Psoas muscle (tissue), 8 donors: Measurements from ENCODE around the gene RAB11FIP4. TPM values are rescaled to one million over a fixed set of nuclear protein-coding genes. Genes with fewer than 3 reads are reported as not detected.

ENCODE experiments used
- ATAC-seq, 4 donors: fragments of 200-7000 bp; cut with Tn5 transposase; one replicate each; pipeline ENCODE4 v1.9.1; 2020; ENCODE audit warnings: moderate library complexity in 3 of 4, mild to moderate bottlenecking in 2 of 4
- DNase-seq, 2 donors: peaks; one replicate each; pipeline ENCODE4 v3.0.0-alpha.2; 2020
- H3K27ac ChIP-seq: fragments of 200-600 bp; one replicate; pipeline ENCODE4 v1.8.0; 2022
- H3K27me3 ChIP-seq, 3 donors: fragments of 200-600 bp in 1 of 3; one replicate each; pipeline versions ENCODE4 v1.6.1 to v1.8.0; 2013 to 2022; ENCODE audit warnings: low read length in 2 of 3, mild to moderate bottlenecking in 2 of 3, moderate library complexity in 1 of 3; ENCODE audit not compliant: insufficient read depth in 3 of 3
- H3K36me3 ChIP-seq, 2 donors: fragments of 200-600 bp in 1 of 2; one replicate each; pipeline versions ENCODE4 v1.6.1 to v1.8.0; 2013 to 2022; ENCODE audit warnings: low read depth in 1 of 2, mild to moderate bottlenecking in 1 of 2, moderate library complexity in 1 of 2; ENCODE audit not compliant: insufficient read depth in 1 of 2
- H3K4me1 ChIP-seq: fragments of 200-600 bp; one replicate; pipeline ENCODE4 v1.8.0; 2022
- H3K4me3 ChIP-seq: fragments of 200-600 bp; one replicate; pipeline ENCODE4 v1.8.0; 2022; ENCODE audit warnings: mild to moderate bottlenecking
- H3K9me3 ChIP-seq: fragments of 200-600 bp; one replicate; pipeline ENCODE4 v1.8.0; 2022
- CTCF ChIP-seq: fragments of 200-600 bp; IDR thresholded peaks from one replicate; pipeline ENCODE4 v1.8.0; 2022; ENCODE audit warnings: antibody characterized with exemption
- WGBS, 3 donors: extraction: QIAGEN DNeasy Blood & Tissue Kit; methylation state at CpG; one replicate each; pipeline versions ENCODE4 v1.1.6 to v1.1.7; 2013; 5-methylcytosine and 5-hydroxymethylcytosine counted together
- intact Hi-C, 2 donors: fragments of 100-400 bp; cut with DNase I; formaldehyde crosslinking; loops; one replicate each; pipeline versions ENCODE4 v1.11.0 to v1.14.2; 2022
- polyA plus RNA-seq, 3 donors: library from polyadenylated mRNA; stranded (reverse); fragments of 200-250 nt; gene quantifications; one replicate each; pipeline ENCODE4 v1.2.3, GENCODE V29; 2013
- total RNA-seq, 4 donors: library from RNA; stranded (reverse); fragmentation: NEBNext Ultra II Directional in 2 of 4; extraction: Animal tissue kit (Norgen Biotek cat#: 25700) in 2 of 4; gene quantifications; one replicate each; pipeline versions ENCODE4 v1.2.1 to v1.2.4, GENCODE V29; 2021 to 2023
- donor health status: healthy with polysubstance abuse.
- donor health status: DM: no; HTN: no; CAD: no; lungs with moderate emphysema.
- donor health status: Bipolar disorder and iron deficiency.
- donor health status: healthy.
- donor health status: DM: yes; HTN: yes; CAD: no.
- donor health status: DM: no; HTN: no; CAD: no.
- donor health status: DM: no; HTN: no; CAD: no.
- donor health status: DM: yes; HTN: yes; CAD: no.

Gene RAB11FIP4
- total and polyA plus RNA-seq, 7 donors = 0.04 to 1.8 (median 0.41) TPM

DNA sequence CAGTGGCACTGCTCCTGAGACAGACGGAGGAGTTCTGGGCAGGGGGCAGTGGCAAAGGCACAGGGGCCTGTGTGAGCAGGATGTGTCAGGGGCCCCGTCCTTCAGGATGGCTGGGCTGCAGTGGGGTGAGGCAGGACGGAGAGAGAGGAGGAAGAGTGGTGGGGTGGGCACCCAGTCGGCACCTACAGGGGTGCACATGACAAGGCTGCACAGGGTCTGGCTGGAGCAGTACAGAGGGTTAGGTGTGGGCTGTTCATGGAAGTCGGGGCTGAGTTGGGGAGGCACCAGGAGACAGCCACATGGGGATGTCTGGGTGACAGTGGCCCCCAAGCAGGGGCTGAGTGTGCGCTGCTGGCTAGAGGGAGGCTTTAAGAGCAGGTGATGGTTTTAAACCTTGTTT lies 106.0 kb downstream of the RAB11FIP4 start:
- peak in 1 of 2 donors; percentile 26 for DNase-seq
- TF ChIP-seq CTCF = no peak

GRCh38 chr17:31497994-31498826 lies 106.7 kb downstream of the RAB11FIP4 start:
- WGBS, 3 donors = 84 to 89% (median 87%) methylated on average over 10 of the region's 10 CpGs
- no peaks in the 10 kb centered on the region for H3K27me3 ChIP-seq
- H3K9me3 ChIP-seq = no peaks in the 10 kb centered on the region
- no peak overlapping the region for H3K27ac ChIP-seq
- ATAC-seq (no peak), DNase-seq (peak in 1 of 2 donors; percentile 35)
- no peak for TF ChIP-seq CTCF
- H3K4me3 ChIP-seq = no peak overlapping the region
- intact Hi-C loops = no loop called here
- H3K36me3 ChIP-seq = no peaks in the 10 kb centered on the region
- peaks cover 16% of the 10 kb centered on the region for H3K4me1 ChIP-seq

More for the DNA sequence above, 106.0 kb downstream of the RAB11FIP4 start:
- no peaks in the 10 kb centered on the region for H3K36me3 ChIP-seq
- H3K9me3 ChIP-seq = no peaks in the 10 kb centered on the region
- no peaks in the 10 kb centered on the region for H3K27me3 ChIP-seq
- H3K4me3 ChIP-seq = no peak overlapping the region
- H3K4me1 ChIP-seq = peaks cover 16% of the 10 kb centered on the region
- no peak for ATAC-seq
- WGBS, 3 donors = 78 to 85% (median 81%) methylated on average over 6 of the region's 6 CpGs
- no peak overlapping the region for H3K27ac ChIP-seq
- intact Hi-C loops = no loop called here

- DNase-seq (peak; percentile 80 to 91), ATAC-seq (peak; percentile 100)
- Histone ChIP-seq H3K27ac (peak overlapping the region; percentile 30), H3K4me3 (no peak overlapping the region), H3K36me3 (no peaks in the 10 kb centered on the region), H3K27me3 (no peaks in the 10 kb centered on the region), H3K4me1 (peaks cover 16% of the 10 kb centered on the region), H3K9me3 (no peaks in the 10 kb centered on the region)
- TF ChIP-seq CTCF = no peak
- intact Hi-C loops = no loop called here
- WGBS, 3 donors = 7 to 15% (median 12%) methylated on average over 11 of the region's 11 CpGs
Measured at GRCh38 chr17:31499771-31500554, 108.5 kb downstream of the RAB11FIP4 start.

GRCh38 chr17:31506517-31506916 lies 115.0 kb downstream of the RAB11FIP4 start:
- Histone ChIP-seq H3K4me1 (peaks cover 9% of the 10 kb centered on the region), H3K27me3 (no peaks in the 10 kb centered on the region), H3K27ac (no peak overlapping the region), H3K36me3 (no peaks in the 10 kb centered on the region), H3K9me3 (no peaks in the 10 kb centered on the region), H3K4me3 (no peak overlapping the region)
- no peak for TF ChIP-seq CTCF
- WGBS, 3 donors = 98 to 100% (median 100%) methylated on average over 1 of the region's 1 CpG
- DNase-seq (no peak), ATAC-seq (no peak)
- intact Hi-C loops = no loop called here
